RWPE1 (cell line): ENCODE results near the gene CSPG4.
A peak's percentile ranks its signal among the peaks of the same experiment; 100 is the strongest.

Source experiments
- CTCF ChIA-PET: fragments of 350-600 bp; sonication (Branson Sonifier 250); formaldehyde crosslinking; extraction: SDS; loops from one replicate; lab custom pipeline; 2021; lab: Yijun Ruan, JAX
- POLR2A ChIA-PET: fragments of 400-600 bp; formaldehyde crosslinking; extraction: SDS; loops from one replicate; lab custom pipeline; 2020; ENCODE audit warnings: antibody characterized with exemption; ENCODE audit not compliant: low non-redundant PET; lab: Yijun Ruan, JAX
- DNase-seq: peaks from one replicate; pipeline ENCODE4 v3.0.0; 2012; ENCODE audit warnings: low spot score
- H3K27ac ChIP-seq: fragments of 450-650 bp; 2 replicates; pipeline ENCODE4 v1.5.1; 2017
- CTCF ChIP-seq: fragments of 450-650 bp; conservative IDR thresholded peaks from 2 replicates; pipeline ENCODE4 v1.5.1; 2017; ENCODE audit warnings: low read depth, mild to moderate bottlenecking

Gene CSPG4

GRCh38 chr15:75659141-75659771 lies 53.4 kb downstream of the CSPG4 start:
- DNase-seq, result no peak
- peak overlapping the region; percentile 98 for H3K27ac ChIP-seq
- TF ChIP-seq CTCF, result no peak
- POLR2A ChIA-PET, result no interaction called here
- CTCF ChIA-PET, result no interaction called here

- TF ChIP-seq CTCF, result no peak
- ChIA-PET POLR2A (no interaction called here), CTCF (interaction anchor here (0.6 kb wide), 1 partner anchor 98 kb away, joined by 6 read pairs; no protein-coding TSS in a partner anchor)
- H3K27ac ChIP-seq, result peak overlapping the region; percentile 98
- DNase-seq, result no peak
These were observed 55.8 kb downstream of the CSPG4 start for GRCh38 chr15:75656813-75657212.

- no peak for TF ChIP-seq CTCF
- DNase-seq, result no peak
- CTCF ChIA-PET, result interaction anchor here (0.6 kb wide), 1 partner anchor 98 kb away, joined by 6 read pairs; no protein-coding TSS in a partner anchor
- POLR2A ChIA-PET, result no interaction called here
- H3K27ac ChIP-seq, result peak overlapping the region; percentile 98
These were observed 56.3 kb downstream of the CSPG4 start for GRCh38 chr15:75656331-75656730.

GRCh38 chr15:75655931-75656330 lies 56.7 kb downstream of the CSPG4 start:
- ChIA-PET CTCF (no interaction called here), POLR2A (no interaction called here)
- DNase-seq, result no peak
- no peak for TF ChIP-seq CTCF
- peak overlapping the region; percentile 98 for H3K27ac ChIP-seq

- ChIA-PET CTCF (interaction anchor here (0.8 kb wide), 1 partner anchor 16 kb away, joined by 3 read pairs; no protein-coding TSS in a partner anchor), POLR2A (interaction anchor here (0.8 kb wide), 1 partner anchor 262 kb away, joined by 3 read pairs; no protein-coding TSS in a partner anchor)
- TF ChIP-seq CTCF, result no peak
- peak overlapping the region; percentile 98 for H3K27ac ChIP-seq
- DNase-seq, result no peak
These were observed 58.3 kb downstream of the CSPG4 start for GRCh38 chr15:75654201-75654907.

GRCh38 chr15:75653347-75653913 lies 59.2 kb downstream of the CSPG4 start:
- no peak for DNase-seq
- ChIA-PET CTCF (interaction anchor here (0.8 kb wide), 1 partner anchor 15 kb away, joined by 3 read pairs; no protein-coding TSS in a partner anchor), POLR2A (no interaction called here)
- H3K27ac ChIP-seq, result peak overlapping the region; percentile 98
- no peak for TF ChIP-seq CTCF
